ENCODE measurements around the gene CRYBG3.

- TF ChIP-seq CTCF (IDR thresholded peaks at IDR 0.05) (no peak), POLR2A (IDR thresholded peaks at IDR 0.05) (no peak), POLR2AphosphoS5 (IDR thresholded peaks at IDR 0.05) (no peak), EP300 (IDR thresholded peaks at IDR 0.05) (no peak)
Measured at GRCh38 chr3:97934980-97935695, 113.3 kb downstream of the CRYBG3 start.

Measured in stomach (tissue), 4 donors.